Activated naive CD4-positive, alpha-beta T cell treated with anti-CD3 and anti-CD28 coated beads, Interleukin-2, amount 10 ng/mL, durations not matched to agents 7 days and 5 days (primary cell): ENCODE measurements around the gene TIA1.
"Not testable (repeated sequence)": the region's sequence is repeated elsewhere in the genome, so short reads cannot be mapped to it uniquely, and the experiment has no call there.

Experiments used
- CTCF ChIA-PET: fragments of 350-600 bp; sonication (Branson Sonifier 250); formaldehyde crosslinking; loops from one replicate; lab custom pipeline; 2021; ENCODE audit warnings: antibody characterized with exemption; lab: Charles Lee
- DNase-seq: peaks from one replicate; pipeline ENCODE4 v3.0.0-alpha.2; 2020
- H3K27ac Mint-ChIP-seq: one replicate; pipeline ENCODE4 v1.8.0; 2021; ENCODE audit warnings: mild to moderate bottlenecking, moderate library complexity, mixed read lengths
- H3K27me3 Mint-ChIP-seq: one replicate; pipeline ENCODE4 v1.8.0; 2021; ENCODE audit warnings: mild to moderate bottlenecking, mixed read lengths
- H3K36me3 Mint-ChIP-seq: one replicate; pipeline ENCODE4 v1.8.0; 2021; ENCODE audit warnings: mixed read lengths
- H3K4me1 Mint-ChIP-seq: one replicate; pipeline ENCODE4 v1.8.0; 2021; ENCODE audit warnings: mixed read lengths
- H3K4me3 Mint-ChIP-seq: one replicate; pipeline ENCODE4 v1.8.0; 2021; ENCODE audit warnings: mild to moderate bottlenecking, moderate library complexity, mixed read lengths
- H3K9me3 Mint-ChIP-seq: one replicate; pipeline ENCODE4 v1.8.0; 2021; ENCODE audit warnings: mixed read lengths

The TIA1 gene

GRCh38 chr2:70202236-70202806, 46.1 kb downstream of the TIA1 start:
- no peak overlapping the region for H3K4me3 Mint-ChIP-seq
- CTCF ChIA-PET: no interaction called here
- H3K9me3 Mint-ChIP-seq: no peaks in the 10 kb centered on the region

GRCh38 chr2:70201831-70202230, 46.6 kb downstream of the TIA1 start:
- Mint-ChIP-seq H3K4me1 (no peaks in the 10 kb centered on the region), H3K9me3 (no peaks in the 10 kb centered on the region), H3K27me3 (no peaks in the 10 kb centered on the region), H3K4me3 (no peak overlapping the region), H3K36me3 (no peaks in the 10 kb centered on the region), H3K27ac (no peak overlapping the region)
- CTCF ChIA-PET: no interaction called here
- DNase-seq: no peak

More at GRCh38 chr2:70202236-70202806, 46.1 kb downstream of the TIA1 start:
- Mint-ChIP-seq H3K4me1 (no peaks in the 10 kb centered on the region), H3K27me3 (no peaks in the 10 kb centered on the region), H3K36me3 (no peaks in the 10 kb centered on the region), H3K27ac (no peak overlapping the region)
- no peak for DNase-seq

DNA sequence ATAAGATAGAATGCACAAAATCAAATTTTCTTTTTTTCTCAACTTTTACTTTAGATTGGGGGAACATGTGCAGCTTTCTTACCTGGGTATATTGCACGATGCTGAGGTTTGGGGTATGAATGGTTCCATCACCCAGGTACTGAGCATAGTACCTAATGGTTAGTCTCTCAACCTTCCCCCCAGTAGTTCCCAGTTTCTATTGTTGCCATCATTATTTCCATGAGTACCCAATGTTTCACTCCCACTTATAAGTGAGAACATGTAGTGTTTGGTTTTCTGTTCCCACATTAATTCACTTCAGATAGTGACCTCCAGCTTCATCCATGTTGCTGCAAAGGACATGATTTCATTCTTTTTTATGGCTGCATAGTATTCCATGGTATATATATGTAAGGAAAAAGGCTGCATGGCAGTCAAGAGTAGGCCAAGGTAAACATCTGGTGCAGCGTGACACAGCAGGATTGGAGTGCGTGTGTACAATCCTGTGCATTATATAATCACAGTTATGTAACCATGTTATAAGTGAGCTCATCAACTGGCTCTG, 47.1 kb downstream of the TIA1 start:
- no peaks in the 10 kb centered on the region for H3K9me3 Mint-ChIP-seq
- CTCF ChIA-PET: no interaction called here
- no peak for DNase-seq
- no peaks in the 10 kb centered on the region for H3K27me3 Mint-ChIP-seq
- H3K27ac Mint-ChIP-seq: no peak overlapping the region
- H3K36me3 Mint-ChIP-seq: no peaks in the 10 kb centered on the region
- no peak overlapping the region for H3K4me3 Mint-ChIP-seq
- H3K4me1 Mint-ChIP-seq: no peaks in the 10 kb centered on the region

- DNase-seq: no peak
- H3K27me3 Mint-ChIP-seq: peaks cover 7% of the 10 kb centered on the region
- CTCF ChIA-PET: no interaction called here
- no peak overlapping the region for H3K4me3 Mint-ChIP-seq
- no peak overlapping the region for H3K27ac Mint-ChIP-seq
- H3K36me3 Mint-ChIP-seq: no peaks in the 10 kb centered on the region
- no peaks in the 10 kb centered on the region for H3K9me3 Mint-ChIP-seq
- no peaks in the 10 kb centered on the region for H3K4me1 Mint-ChIP-seq
Measured at GRCh38 chr2:70199320-70199864, 49.0 kb downstream of the TIA1 start.

DNA sequence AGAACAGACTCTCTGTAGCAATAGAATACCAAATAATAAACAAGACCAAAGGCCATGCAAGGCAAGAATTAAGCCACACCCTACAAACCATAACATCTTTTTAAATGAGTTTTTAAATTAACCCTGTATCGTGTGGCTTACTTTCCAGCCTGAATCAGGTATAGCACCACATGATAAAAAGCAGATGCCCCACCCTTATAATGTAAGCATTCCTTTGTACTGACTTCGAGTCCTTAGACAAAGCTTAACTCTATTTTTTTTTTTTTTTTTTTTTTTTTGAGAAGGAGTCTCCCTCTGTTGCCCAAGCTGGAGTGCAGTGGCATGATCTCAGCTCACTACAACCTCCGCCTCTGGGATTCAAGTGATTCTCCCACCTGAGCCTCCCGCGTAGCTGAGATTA, 55.9 kb downstream of the TIA1 start:
- H3K27me3 Mint-ChIP-seq: peaks cover 7% of the 10 kb centered on the region
- DNase-seq: no peak
- H3K27ac Mint-ChIP-seq: no peak overlapping the region
- H3K9me3 Mint-ChIP-seq: no peaks in the 10 kb centered on the region
- no peak overlapping the region for H3K4me3 Mint-ChIP-seq
- CTCF ChIA-PET: no interaction called here
- H3K36me3 Mint-ChIP-seq: peaks cover 4% of the 10 kb centered on the region
- H3K4me1 Mint-ChIP-seq: peaks cover 21% of the 10 kb centered on the region

- no peak for DNase-seq
- peaks cover 21% of the 10 kb centered on the region for H3K4me1 Mint-ChIP-seq
- H3K4me3 Mint-ChIP-seq: peak overlapping the region; percentile 87
- no peaks in the 10 kb centered on the region for H3K9me3 Mint-ChIP-seq
- H3K27ac Mint-ChIP-seq: peak overlapping the region; percentile 96
- peaks cover 4% of the 10 kb centered on the region for H3K36me3 Mint-ChIP-seq
- H3K27me3 Mint-ChIP-seq: peaks cover 7% of the 10 kb centered on the region
- CTCF ChIA-PET: interaction anchor here (0.7 to 1.6 kb wide), 6 partner anchors 48 to 466 kb away, joined by 3 to 5 read pairs (median 4); no protein-coding TSS in a partner anchor
Measured at GRCh38 chr2:70191244-70191735, 57.1 kb downstream of the TIA1 start.

- peaks cover 4% of the 10 kb centered on the region for H3K27me3 Mint-ChIP-seq
- CTCF ChIA-PET: interaction anchor here (0.9 to 1.6 kb wide), 7 partner anchors 33 to 466 kb away, joined by 3 to 5 read pairs (median 3); no protein-coding TSS in a partner anchor
- H3K4me3 Mint-ChIP-seq: peak within 1 kb of the TSS; percentile 87
- DNase-seq: peak; percentile 97
- H3K27ac Mint-ChIP-seq: peak within 1 kb of the TSS; percentile 96
- peaks cover 4% of the 10 kb centered on the region for H3K36me3 Mint-ChIP-seq
- peaks cover 21% of the 10 kb centered on the region for H3K4me1 Mint-ChIP-seq
- H3K9me3 Mint-ChIP-seq: no peaks in the 10 kb centered on the region
Measured at GRCh38 chr2:70190418-70191243, 57.8 kb downstream of the TIA1 start, which contains the start of gene C2orf42. C2orf42 (minus strand) TSS chr2:70191019; CDS start chr2:70181985, 9,034 bp downstream.

DNA sequence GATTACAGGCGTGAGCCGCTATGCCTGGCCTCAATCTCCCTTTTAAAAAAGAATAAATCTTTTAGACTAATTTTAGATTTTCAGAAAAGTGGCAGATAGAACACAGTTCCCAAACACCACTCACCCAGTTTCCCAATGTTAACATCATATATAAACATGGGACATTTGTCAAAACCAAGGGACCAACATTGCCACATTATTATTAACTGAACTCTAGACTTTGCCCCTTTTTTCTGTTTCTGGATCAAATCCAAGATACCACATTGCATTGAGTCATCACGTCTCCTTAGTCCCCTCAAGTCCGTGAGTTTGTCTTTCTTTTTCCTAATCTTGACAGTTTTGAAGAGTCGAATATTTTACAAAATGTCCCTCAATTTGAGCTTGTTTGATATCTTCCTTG, 60.0 kb downstream of the TIA1 start:
- no peak for DNase-seq

GRCh38 chr2:70187170-70187569, 61.3 kb downstream of the TIA1 start:
- H3K27me3 Mint-ChIP-seq, DNase-seq, H3K27ac Mint-ChIP-seq, H3K4me3 Mint-ChIP-seq, H3K9me3 Mint-ChIP-seq: not testable (repeated sequence)
- CTCF ChIA-PET: interaction anchor here (0.6 kb wide), 1 partner anchor 21 kb away, joined by 3 read pairs; no protein-coding TSS in a partner anchor
- Mint-ChIP-seq H3K4me1 (peaks cover 21% of the 10 kb centered on the region), H3K36me3 (peaks cover 10% of the 10 kb centered on the region)

More for the DNA sequence above, 60.0 kb downstream of the TIA1 start:
- Mint-ChIP-seq H3K27ac (peak overlapping the region; percentile 2), H3K27me3 (no peaks in the 10 kb centered on the region), H3K36me3 (peaks cover 4% of the 10 kb centered on the region), H3K4me3 (peak overlapping the region; percentile 26), H3K4me1 (peaks cover 21% of the 10 kb centered on the region), H3K9me3 (no peaks in the 10 kb centered on the region)
- CTCF ChIA-PET: no interaction called here

GRCh38 chr2:70182689-70183088, 65.7 kb downstream of the TIA1 start:
- H3K36me3 Mint-ChIP-seq: peaks cover 23% of the 10 kb centered on the region

GRCh38 chr2:70181363-70181956, 67.0 kb downstream of the TIA1 start:
- DNase-seq: no peak
- CTCF ChIA-PET: no interaction called here
- no peak overlapping the region for H3K4me3 Mint-ChIP-seq
- peaks cover 3% of the 10 kb centered on the region for H3K4me1 Mint-ChIP-seq
- H3K27ac Mint-ChIP-seq: no peak overlapping the region
- H3K9me3 Mint-ChIP-seq: no peaks in the 10 kb centered on the region
- peaks cover 23% of the 10 kb centered on the region for H3K36me3 Mint-ChIP-seq
- no peaks in the 10 kb centered on the region for H3K27me3 Mint-ChIP-seq

More at GRCh38 chr2:70182689-70183088, 65.7 kb downstream of the TIA1 start:
- Mint-ChIP-seq H3K9me3 (no peaks in the 10 kb centered on the region), H3K27me3 (no peaks in the 10 kb centered on the region), H3K4me3 (no peak overlapping the region), H3K27ac (no peak overlapping the region), H3K4me1 (peaks cover 3% of the 10 kb centered on the region)
- CTCF ChIA-PET: no interaction called here
- no peak for DNase-seq

DNA sequence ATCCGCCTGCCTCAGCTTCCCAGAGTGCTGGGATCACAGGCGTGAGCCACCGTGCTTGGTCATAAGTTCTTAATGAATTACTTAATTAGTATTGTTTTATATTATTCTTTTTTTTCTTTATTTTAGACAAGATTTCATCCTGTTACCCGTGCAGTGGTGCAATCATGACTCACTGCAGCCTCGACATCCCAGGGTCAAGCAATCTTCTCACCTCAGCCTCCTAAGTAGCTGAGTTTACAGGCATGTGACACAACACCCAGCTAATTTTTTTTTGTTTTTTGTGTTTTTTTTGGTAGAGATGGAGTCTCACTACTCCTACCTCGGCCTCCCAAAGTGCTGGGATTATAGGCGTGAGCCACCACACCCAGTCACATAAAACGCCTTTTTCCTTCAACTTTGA, 74.9 kb downstream of the TIA1 start:
- no peak for DNase-seq
- CTCF ChIA-PET: interaction anchor here (1.0 kb wide), 1 partner anchor 260 kb away, joined by 3 read pairs; no protein-coding TSS in a partner anchor

GRCh38 chr2:70169654-70170245, 78.7 kb downstream of the TIA1 start:
- DNase-seq, H3K27me3 Mint-ChIP-seq, H3K27ac Mint-ChIP-seq, H3K4me3 Mint-ChIP-seq, CTCF ChIA-PET, H3K9me3 Mint-ChIP-seq, H3K4me1 Mint-ChIP-seq: not testable (repeated sequence)
- peaks cover 27% of the 10 kb centered on the region for H3K36me3 Mint-ChIP-seq

More for the DNA sequence above, 74.9 kb downstream of the TIA1 start:
- H3K4me3 Mint-ChIP-seq: no peak overlapping the region
- H3K36me3 Mint-ChIP-seq: peaks cover 22% of the 10 kb centered on the region
- no peaks in the 10 kb centered on the region for H3K27me3 Mint-ChIP-seq
- H3K4me1 Mint-ChIP-seq: no peaks in the 10 kb centered on the region
- no peaks in the 10 kb centered on the region for H3K9me3 Mint-ChIP-seq
- H3K27ac Mint-ChIP-seq: no peak overlapping the region
